Uterus (tissue), 4 donors: ENCODE measurements around the gene SARDH. TPM values are rescaled to one million over a fixed set of nuclear protein-coding genes. Genes with fewer than 3 reads are reported as not detected.
"Not testable (repeated sequence)": the region's sequence is repeated elsewhere in the genome, so short reads cannot be mapped to it uniquely, and the experiment has no call there.

ENCODE experiments used
- DNase-seq, 2 donors: peaks; one replicate each; pipeline ENCODE4 v3.0.0-alpha.2; 2019 to 2020
- H3K27ac ChIP-seq, 2 donors: fragments of 200-600 bp; sonication (generic); 1 replicate in 1 of 2; 2 replicates in 1 of 2; pipeline ENCODE4 v1.5.1; 2016 to 2018
- H3K27me3 ChIP-seq, 2 donors: fragments of 200-600 bp; sonication (generic); one replicate each; pipeline ENCODE4 v1.5.1; 2018 to 2019; ENCODE audit warnings: control low read depth in 1 of 2
- H3K36me3 ChIP-seq, 2 donors: fragments of 200-600 bp; sonication (generic); one replicate each; pipeline ENCODE4 v1.5.1; 2019; ENCODE audit warnings: control low read depth in 1 of 2
- H3K4me1 ChIP-seq, 2 donors: fragments of 200-600 bp; sonication (generic); one replicate each; pipeline ENCODE4 v1.5.1; 2018 to 2019; ENCODE audit warnings: control low read depth in 1 of 2
- H3K4me3 ChIP-seq, 2 donors: fragments of 200-600 bp; sonication (generic); 1 replicate in 1 of 2; 2 replicates in 1 of 2; pipeline ENCODE4 v1.5.1; 2018 to 2019; ENCODE audit warnings: mild to moderate bottlenecking in 1 of 2
- H3K9me3 ChIP-seq, 2 donors: fragments of 200-600 bp; sonication (generic); one replicate each; pipeline ENCODE4 v1.5.1; 2019; ENCODE audit warnings: control low read depth in 1 of 2
- CTCF ChIP-seq, 4 experiments: fragments of 200-600 bp in 2 of 4; fragments of 450-650 bp in 2 of 4; sonication (generic) in 2 of 4; IDR thresholded peaks; one replicate each; pipeline ENCODE4 v1.5.1; 2016 to 2019; ENCODE audit warnings: antibody characterized with exemption in 4 of 4, mild to moderate bottlenecking in 2 of 4, moderate library complexity in 1 of 4
- POLR2A ChIP-seq, 2 donors: fragments of 450-650 bp; IDR thresholded peaks; one replicate each; pipeline ENCODE4 v1.6.1; 2016; ENCODE audit warnings: antibody characterized with exemption in 2 of 2, mild to moderate bottlenecking in 1 of 2, moderate library complexity in 1 of 2
- intact Hi-C: fragments of 100-400 bp; cut with DNase I; formaldehyde crosslinking; loops from one replicate; pipeline ENCODE4 v1.15.1; 2023; ENCODE audit warnings: low total_unique reads
- total RNA-seq, 4 donors: library from RNA; depleted of rRNA in 3 of 4; stranded (reverse); fragments of >200 nt in 3 of 4; gene quantifications; one replicate each; pipeline versions ENCODE4 v1.1.0 to v1.2.4, GENCODE V29; 2014 to 2023
- donor health status: DM: yes; HTN: yes; CAD: no.

SARDH gene
- total RNA-seq, 4 donors from 2014 or later: 2.7 to 14.1 TPM; not detected in 2

DNA sequence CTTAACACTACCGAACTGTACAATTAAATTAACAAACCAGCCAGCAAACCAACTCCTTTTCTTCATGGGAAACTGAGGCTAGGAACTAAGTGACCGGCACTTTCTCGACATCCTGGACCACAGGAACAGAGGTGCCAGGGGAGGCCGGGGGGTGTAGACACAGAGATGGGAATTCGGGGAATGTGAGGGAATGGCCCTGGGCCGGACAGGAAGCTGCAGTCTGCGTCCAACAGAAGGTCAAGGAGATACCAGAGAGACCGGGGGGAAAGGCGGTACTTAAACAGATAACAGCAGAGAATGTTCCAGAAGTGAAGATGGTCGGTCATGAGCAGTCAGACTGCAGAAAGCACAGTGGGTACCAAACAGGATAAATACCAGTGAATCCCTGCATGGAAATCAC lies 61.7 kb downstream of the SARDH start:
- no peaks in the 10 kb centered on the region for H3K4me1 ChIP-seq
- no peaks in the 10 kb centered on the region for H3K27me3 ChIP-seq
- no peaks in the 10 kb centered on the region for H3K36me3 ChIP-seq
- no peak overlapping the region for H3K27ac ChIP-seq
- no peak for DNase-seq
- no peak overlapping the region for H3K4me3 ChIP-seq
- no peak for TF ChIP-seq POLR2A (IDR thresholded peaks at IDR 0.05)
- TF ChIP-seq CTCF (IDR thresholded peaks at IDR 0.05): no peak
- no peaks in the 10 kb centered on the region for H3K9me3 ChIP-seq
- intact Hi-C loops: no loop called here

GRCh38 chr9:133675796-133676195 lies 62.4 kb downstream of the SARDH start:
- intact Hi-C loops, H3K27me3 ChIP-seq, H3K9me3 ChIP-seq, H3K27ac ChIP-seq, DNase-seq, H3K4me3 ChIP-seq, H3K4me1 ChIP-seq, H3K36me3 ChIP-seq: not testable (repeated sequence)

DNA sequence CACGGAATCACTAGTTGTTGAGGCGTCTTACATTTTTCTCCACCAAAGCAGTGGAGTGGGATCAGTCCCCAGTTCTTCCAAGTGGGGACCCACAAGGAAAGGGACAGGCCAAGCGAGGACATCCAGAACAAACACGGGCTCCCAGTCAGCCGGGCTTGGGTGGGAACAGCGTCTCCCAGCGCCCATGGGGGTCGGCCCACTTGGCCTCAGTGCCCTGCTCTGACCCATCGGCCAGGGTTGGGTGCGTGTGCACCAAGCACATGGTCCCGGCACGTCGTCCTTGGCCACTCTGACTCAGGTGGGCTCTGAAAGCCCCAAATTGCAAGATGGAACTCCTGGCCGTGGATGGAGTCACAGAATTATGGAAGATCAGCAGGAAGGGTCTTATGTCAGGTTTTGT lies 64.1 kb downstream of the SARDH start:
- Histone ChIP-seq H3K27ac (no peak overlapping the region), H3K4me1 (no peaks in the 10 kb centered on the region), H3K4me3 (no peak overlapping the region), H3K9me3 (no peaks in the 10 kb centered on the region), H3K36me3 (no peaks in the 10 kb centered on the region), H3K27me3 (no peaks in the 10 kb centered on the region)
- intact Hi-C loops: no loop called here
- TF ChIP-seq POLR2A (IDR thresholded peaks at IDR 0.05) (no peak), CTCF (IDR thresholded peaks at IDR 0.05) (no peak)
- DNase-seq: no peak

DNA sequence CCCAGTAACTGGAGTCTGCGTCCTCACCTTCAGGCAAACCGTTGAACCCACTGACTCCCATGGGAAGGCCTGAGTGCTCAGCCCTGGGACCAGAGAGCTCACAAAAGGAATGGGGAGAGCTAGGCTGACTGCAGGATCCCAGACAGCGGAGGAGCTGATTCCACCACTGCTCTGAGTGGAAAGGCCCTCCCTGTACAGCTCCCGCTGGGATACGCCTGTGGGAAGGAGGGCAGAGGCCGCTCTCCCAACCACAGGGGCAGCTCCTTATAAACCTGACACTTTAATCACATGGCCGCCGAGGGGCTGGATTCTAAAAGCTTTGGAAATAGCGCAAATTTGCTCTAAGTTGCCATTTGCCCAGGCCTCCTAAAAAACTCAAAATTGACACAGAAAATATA lies 64.9 kb downstream of the SARDH start:
- Histone ChIP-seq H3K36me3 (no peaks in the 10 kb centered on the region), H3K4me3 (no peak overlapping the region), H3K4me1 (no peaks in the 10 kb centered on the region), H3K9me3 (no peaks in the 10 kb centered on the region), H3K27ac (no peak overlapping the region), H3K27me3 (no peaks in the 10 kb centered on the region)
- intact Hi-C loops: no loop called here
- TF ChIP-seq CTCF (IDR thresholded peaks at IDR 0.05): no peak
- no peak for TF ChIP-seq POLR2A (IDR thresholded peaks at IDR 0.05)
- no peak for DNase-seq

GRCh38 chr9:133672503-133673257 lies 65.5 kb downstream of the SARDH start:
- H3K9me3 ChIP-seq: no peaks in the 10 kb centered on the region
- H3K4me3 ChIP-seq: no peak overlapping the region
- no peaks in the 10 kb centered on the region for H3K27me3 ChIP-seq
- TF ChIP-seq CTCF (IDR thresholded peaks at IDR 0.05) (no peak), POLR2A (IDR thresholded peaks at IDR 0.05) (no peak)
- intact Hi-C loops: no loop called here
- no peaks in the 10 kb centered on the region for H3K4me1 ChIP-seq
- no peaks in the 10 kb centered on the region for H3K36me3 ChIP-seq
- H3K27ac ChIP-seq: no peak overlapping the region
- DNase-seq: no peak

- Histone ChIP-seq H3K36me3 (no peaks in the 10 kb centered on the region), H3K9me3 (no peaks in the 10 kb centered on the region), H3K4me1 (no peaks in the 10 kb centered on the region), H3K27me3 (no peaks in the 10 kb centered on the region), H3K4me3 (no peak overlapping the region), H3K27ac (no peak overlapping the region)
- intact Hi-C loops: no loop called here
- no peak for TF ChIP-seq POLR2A (IDR thresholded peaks at IDR 0.05)
- no peak for TF ChIP-seq CTCF (IDR thresholded peaks at IDR 0.05)
- DNase-seq: no peak
Observed at GRCh38 chr9:133671371-133671770, 66.8 kb downstream of the SARDH start.
